GM18499 (cell line): ENCODE results near the gene SLC46A3.
"Not testable (repeated sequence)": the region's sequence is repeated elsewhere in the genome, so short reads cannot be mapped to it uniquely, and the experiment has no call there.

Source experiments
- ATAC-seq: cut with Tn5 transposase; IDR thresholded peaks from one replicate; pipeline ENCODE4 v1.9.1; 2021; ENCODE audit warnings: moderate number of reproducible peaks; ENCODE audit not compliant: insufficient read depth, unreplicated experiment

SLC46A3 gene

DNA sequence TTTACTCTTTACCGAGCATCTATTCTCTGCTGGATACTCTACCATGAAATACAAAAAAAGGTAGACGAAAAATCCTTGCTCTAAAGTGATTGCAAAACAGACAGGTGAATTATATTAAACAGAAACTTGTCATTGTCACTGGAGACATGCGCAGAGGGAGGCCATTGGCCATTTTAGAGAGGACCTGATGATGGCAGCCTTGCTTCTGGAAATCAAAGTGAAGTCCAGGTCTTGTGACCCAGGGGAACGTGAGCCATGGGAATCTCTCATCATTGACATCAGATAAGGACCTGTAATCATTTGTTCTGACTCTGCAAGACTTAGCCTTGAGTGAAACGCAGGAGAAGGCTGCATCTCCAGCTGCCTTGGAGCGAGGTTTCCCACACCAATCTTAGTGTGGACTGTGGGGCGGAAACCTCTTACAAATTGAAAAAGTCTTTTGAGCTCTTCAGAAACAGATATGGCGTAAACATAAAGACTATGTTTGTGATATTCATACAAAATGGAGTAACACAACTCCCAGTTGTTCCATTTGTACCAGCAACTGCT, 16.8 kb upstream of the SLC46A3 start:
- ATAC-seq, result no peak

DNA sequence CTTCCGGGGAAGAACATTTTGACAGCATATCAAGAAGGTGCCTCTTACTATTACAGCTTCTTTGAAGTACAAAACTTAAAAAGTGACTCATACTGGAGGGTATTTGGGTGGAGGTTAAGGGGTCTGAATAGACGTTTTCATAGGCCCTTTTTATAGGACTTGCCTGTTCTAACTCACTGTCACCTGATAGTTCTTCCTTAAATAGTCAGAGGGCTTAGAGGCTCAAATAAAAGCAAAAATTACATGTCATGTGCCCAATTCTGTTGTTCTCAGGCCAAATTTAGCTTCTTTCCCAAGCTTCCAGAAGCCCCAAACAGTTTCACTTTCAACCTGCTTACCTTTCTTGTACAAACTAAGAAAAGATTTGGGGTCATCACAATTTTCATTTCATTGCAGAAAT, 16.1 kb upstream of the SLC46A3 start:
- ATAC-seq, result no peak

DNA sequence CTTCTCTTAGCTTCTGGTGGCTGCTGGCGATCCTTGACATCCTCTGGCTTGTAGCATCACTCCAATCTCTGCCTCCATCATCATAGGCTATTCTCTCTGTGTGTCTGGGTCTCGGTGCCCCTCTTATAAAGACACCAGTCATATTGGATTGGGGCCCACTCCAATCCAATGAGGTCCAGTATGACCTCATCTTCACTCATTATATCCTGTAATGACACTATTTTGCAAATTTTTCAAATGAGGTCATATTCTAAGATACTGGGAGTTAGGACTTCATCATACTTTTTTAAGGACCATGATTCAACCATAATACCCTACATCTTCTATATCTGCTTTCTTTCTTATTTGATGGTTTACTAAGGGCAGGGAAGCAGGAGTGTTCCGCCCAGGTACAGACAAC, 12.0 kb upstream of the SLC46A3 start:
- ATAC-seq, result no peak

DNA sequence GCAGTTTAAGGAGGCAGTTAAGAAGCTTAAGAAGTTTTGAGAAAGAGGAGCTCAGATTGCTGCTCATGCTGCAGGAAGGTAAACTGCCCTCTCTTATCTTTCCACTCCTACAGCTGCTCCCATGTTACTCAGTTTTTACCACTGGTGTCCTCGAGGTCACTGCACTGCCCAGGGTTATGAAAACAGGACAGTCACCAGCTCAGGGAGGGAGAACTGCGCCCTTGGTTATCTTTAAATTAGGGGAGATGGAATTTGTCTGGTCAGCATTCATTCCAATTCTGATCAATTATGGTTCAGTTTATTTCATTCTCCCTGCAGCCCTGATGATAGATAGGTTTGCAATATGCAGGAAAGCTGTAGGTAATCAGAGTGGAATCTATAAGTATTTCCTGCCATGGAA, 10.8 kb upstream of the SLC46A3 start:
- no peak for ATAC-seq

DNA sequence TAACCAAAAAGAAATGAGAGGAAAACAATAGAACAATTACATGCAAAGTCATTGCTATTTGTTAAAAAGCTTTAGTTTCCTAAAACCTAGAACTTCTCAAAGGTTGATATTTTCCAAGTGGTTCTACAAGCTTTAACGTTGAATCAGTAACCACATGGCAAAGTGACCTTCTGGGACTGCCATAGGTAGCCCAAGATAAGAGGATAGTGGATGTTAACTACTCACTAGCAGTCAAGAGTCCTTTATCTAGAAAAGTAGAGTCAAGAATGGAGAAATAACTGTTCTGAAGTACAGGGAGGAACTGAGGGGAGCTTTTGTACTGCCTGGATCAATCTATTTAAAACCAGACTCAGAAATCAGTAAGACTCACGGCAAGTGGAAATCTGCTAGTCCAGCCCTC, 9.9 kb upstream of the SLC46A3 start:
- no peak for ATAC-seq

DNA sequence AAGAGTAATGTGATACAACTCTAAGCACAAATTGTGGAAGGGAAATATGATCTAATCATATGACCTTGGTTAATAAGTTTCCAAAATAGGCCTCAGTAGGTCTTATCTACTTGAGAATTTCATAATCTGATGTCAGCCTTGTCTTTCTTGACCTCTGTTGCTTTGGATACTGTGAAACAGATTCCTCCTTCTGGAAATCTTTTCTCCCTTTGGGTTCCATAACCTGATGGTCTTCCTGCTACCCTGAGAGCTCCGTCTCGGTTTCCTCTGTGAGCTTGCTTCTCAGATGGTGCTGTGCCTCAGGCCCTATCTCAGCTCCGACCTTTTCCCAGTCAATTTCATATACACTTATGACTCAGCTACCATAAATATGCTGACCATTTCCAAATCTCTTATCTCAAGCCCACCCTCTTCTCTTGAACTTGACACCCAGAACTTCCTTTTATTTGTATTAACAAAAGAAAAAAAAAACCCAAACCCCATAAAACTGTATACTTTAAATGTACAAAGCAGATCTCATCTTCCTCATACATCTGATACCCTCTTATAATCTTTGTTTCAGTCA, 6.4 kb upstream of the SLC46A3 start:
- ATAC-seq, result no peak

DNA sequence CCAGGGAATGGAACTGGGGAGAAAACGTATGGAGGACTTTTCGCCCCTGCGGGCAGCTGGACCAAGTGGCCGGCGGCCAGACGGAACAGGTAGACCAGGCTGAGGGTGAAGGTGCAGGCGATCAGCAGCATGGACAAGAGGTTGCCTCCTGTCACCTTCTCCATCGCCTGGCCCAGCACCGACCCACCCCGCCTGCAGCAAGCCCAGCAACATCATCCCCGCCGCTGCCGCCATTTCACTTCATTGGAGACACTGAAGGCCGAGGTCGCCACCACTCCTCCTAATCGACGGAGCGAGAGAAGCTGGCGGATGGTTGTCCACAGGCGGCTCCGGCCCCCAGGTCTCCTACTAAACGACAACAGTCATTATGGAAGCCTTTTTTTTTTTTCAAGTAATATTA, 5.0 kb upstream of the SLC46A3 start:
- ATAC-seq, result no peak

DNA sequence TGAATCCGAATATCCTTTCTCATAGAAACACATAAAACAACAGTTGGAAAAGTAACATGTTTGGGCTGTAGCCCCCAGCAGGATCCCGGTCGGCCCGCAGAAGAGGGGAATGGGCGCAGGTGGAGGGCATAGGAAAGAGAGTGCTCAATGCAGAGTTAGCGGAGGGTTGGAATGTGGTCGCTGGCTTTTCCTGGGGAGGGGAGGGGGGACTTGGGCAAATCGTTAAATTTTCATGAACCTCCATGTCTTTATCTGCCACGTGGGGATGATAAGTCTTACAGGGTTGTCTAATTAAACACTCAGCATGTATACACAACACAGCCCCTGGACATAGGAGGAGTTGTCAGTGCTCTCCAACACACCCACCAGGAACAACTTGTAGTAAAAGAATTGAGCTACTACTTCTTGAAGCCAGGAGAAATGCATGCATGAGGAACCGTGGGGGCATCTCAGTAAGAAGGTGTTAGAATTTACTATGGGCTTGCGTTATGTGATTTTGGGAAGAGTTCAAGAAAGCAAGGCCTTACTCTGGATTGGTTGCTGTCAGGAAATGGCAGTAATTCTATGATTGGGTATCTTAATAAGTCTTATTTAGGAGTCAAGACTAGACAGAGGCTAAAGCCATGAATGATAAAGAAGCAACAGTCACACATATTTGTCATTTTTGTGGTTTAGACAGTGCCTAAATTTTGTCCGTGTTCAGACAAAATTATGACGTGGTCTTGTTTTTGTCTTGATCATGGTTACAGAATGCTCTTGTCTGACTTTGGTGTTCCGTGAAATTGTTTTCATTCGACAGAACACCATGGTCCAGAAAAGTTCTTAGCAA, 671 bp upstream of the SLC46A3 start:
- no peak for ATAC-seq

DNA sequence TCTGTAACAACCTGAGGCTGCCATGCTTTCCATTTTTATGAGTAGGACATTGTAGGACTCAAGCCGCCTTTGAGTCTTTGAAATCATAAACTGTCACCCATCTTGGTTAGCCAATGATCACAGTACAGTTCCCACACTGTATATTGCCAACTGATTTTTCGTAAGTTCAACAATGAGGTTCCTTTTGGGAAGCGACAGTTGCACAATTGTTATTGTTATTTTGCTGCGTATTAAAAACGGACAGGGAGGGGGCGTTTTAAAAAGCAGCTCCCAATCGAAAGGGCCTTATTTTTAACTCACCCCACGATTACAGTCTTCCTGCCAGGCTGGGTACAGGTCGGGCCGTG, 601 bp downstream of the SLC46A3 start:
- ATAC-seq, result no peak

DNA sequence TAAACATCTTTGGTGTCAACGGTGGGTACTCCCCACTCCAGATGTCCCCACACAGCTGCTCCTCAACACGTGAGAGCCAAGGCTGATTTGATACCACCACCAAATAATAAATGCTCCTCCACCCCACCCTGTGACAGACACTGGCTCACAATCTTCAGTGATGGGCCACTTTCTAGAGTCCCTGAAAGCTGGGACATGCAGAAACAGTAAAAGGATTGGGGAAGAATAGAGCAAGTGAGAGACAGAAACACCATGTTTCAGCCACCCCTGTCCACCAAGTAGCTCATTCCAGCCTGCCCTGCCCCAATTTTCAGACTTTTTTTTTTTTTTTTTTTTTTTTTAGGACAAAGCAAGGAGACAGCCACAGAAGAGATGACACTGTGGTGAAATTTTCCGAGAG, 1.6 kb downstream of the SLC46A3 start:
- no peak for ATAC-seq

DNA sequence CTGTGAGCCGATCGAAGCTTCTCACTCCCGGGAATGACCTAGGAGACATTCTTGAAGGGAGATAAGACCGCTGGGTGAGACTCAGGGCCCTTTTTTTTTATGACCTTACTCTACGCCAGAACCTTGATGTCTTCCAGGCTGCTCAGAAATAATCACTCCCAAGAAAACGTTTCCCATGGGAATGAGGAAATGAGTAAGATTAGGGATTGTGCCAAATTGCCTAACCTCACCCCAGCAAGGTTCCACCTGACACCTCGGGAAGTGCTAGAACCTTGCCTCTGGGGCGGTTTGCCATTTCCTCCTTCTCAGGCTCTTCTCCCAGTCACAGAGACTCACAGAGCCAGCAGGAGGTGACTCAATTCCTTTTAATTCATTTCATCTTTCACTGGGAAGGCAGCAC, 2.3 kb downstream of the SLC46A3 start:
- ATAC-seq, result no peak

DNA sequence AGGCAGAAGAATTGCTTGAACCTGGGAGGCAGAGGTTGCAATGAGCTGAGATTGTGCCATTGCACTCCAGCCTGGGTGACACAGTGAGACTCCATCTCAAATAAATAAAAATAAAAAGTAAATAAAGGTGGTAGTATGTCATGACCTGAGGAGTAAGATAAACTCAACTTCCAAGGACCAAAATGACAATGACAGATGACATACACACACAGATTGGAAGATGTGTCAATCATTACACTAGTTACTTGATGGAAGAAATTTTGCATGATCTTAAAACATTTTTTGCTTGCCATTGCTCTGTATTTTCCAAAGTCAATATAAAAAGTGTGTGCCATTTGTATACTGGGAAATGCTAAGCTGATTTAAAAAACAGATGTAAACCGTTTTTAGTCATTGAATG, 4.1 kb downstream of the SLC46A3 start:
- no peak for ATAC-seq

DNA sequence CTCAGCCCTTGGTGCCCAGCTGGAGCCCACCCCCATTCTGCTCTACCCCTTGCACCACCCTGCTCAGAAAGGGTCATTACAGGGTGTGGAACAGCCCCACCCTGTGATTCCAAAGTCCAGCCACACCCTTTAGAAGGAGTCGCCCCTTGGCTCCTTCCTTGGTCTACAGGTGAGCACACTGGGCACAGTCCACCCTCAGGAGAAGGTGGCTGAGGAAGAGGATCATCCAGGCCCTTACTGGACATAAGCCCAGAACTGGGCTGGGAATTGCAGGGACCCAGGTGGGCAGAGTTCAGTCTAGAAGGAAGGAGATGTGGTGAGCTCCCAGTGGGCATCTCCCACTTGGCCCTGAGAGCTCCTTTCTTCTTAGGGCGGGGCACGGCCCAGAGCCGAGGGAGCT, 8.6 kb downstream of the SLC46A3 start:
- ATAC-seq, result no peak

DNA sequence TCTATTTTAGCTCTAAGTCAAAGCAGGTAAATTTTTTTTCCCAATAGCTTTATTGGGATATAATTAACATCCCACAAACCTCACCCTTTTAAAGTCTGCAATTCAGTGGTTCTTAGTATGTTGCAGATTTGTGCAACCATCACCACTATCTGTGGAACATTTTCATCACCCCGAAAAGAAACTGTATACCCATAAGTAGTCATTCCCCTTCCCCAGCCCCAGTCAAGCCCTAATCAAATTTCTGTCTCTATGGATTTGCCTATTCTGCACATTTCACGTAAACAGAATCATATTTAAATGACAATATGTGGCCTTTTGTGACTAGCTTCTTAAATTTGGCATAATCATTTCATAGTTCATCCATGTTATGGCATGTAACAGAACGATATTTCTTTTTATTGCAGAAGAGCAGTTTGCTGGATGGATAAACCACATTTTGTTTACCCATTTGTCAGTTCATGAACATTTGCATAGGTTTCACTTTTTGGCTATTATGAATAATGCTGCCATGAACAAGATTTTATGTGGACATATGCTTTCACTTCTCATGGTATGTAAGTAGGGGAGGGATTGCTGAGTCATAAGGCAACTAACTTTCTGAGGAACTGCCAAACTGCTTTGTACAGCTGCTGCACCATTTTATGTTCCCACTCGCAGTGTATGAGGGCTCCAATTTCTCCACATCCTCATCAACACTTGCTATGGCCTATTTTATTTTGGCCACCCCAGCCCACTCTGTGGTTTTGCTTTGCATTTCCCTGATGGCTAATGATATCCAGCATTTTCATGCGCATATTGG, 10.9 kb downstream of the SLC46A3 start:
- ATAC-seq, result peak; percentile 95

DNA sequence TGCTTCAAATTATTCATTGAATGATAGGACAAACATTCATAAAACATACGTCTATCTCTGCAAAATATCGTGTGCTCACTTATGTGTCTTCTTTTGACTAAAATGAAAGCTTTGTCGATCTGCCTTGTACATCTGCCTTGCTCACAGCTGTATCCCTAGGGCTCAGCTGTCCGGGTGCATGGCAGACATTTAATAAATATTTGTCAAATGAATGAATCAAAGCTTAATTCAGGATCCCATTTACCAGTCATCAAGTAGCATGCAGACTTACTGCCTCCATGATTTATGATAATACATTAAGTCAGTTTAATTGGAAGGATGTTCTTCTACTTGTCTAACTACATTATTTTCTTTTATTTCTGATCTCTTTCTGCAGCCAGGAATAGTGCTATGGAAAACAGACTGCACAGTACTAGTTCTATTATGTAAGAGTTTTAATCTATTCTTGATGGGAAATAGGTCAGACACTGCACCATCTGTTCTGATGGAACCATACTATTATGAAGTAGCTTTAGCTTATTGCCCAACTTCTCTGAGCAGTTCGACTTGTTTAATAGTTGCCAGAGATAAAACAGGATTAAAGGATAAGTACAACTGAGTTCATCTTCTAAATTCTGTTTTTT, 13.2 kb downstream of the SLC46A3 start:
- no peak for ATAC-seq

DNA sequence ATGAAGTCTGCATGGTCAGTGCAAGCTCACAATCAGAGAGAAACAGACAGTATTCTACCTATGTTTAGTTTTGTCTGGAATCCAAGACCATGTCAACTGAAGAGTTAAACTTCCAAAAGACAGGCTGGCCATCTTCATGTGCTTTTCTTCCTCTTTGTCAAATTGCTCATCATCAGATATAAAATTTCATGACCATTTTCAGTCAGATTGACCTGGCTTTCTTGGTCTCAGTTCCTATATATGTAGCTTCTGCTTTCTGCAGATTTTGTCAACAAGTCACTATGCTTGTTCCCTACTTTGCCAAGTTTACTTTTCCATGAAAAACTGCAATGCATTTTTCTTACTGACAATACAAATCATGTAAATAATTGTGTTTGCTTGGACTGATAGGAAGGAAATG, 13.9 kb downstream of the SLC46A3 start:
- ATAC-seq, result no peak

DNA sequence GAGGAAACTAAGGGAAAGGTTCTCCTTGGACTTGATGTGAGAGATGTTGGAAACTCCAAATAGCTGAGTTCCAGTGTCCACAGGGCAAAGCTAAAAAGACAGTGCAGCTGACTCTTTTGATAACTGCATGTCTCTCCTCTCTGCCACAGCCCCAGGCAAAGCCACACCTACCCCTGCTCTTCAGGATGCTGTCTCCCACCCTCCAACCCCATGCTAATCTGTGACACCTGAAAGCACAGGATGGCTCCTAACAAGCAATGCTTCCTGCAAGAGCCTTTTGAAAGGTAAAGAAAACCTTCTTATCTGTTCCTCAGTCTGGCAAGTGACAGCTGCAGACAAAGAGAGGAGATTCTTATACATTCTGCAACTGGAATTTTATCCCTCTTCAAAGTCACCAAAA, 14.5 kb downstream of the SLC46A3 start:
- no peak for ATAC-seq

DNA sequence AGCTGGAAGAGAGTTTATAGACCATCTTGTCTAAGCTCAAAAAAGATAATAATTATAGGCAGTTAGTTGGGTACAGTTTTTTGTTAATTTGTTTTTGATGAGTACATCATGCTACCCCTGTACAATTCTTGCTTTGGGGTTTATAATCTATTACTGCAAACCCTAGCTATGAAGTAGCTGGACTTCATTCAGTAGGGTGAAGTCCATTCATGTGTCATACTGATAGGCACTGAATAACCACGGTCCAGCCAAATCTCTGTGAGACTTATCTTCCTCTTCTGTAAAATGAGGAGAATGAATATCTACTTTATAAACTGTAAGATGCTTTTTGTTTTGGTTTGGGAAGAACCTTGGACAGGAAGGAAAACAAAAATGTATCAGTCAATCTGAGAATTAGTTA, 19.5 kb downstream of the SLC46A3 start:
- no peak for ATAC-seq

DNA sequence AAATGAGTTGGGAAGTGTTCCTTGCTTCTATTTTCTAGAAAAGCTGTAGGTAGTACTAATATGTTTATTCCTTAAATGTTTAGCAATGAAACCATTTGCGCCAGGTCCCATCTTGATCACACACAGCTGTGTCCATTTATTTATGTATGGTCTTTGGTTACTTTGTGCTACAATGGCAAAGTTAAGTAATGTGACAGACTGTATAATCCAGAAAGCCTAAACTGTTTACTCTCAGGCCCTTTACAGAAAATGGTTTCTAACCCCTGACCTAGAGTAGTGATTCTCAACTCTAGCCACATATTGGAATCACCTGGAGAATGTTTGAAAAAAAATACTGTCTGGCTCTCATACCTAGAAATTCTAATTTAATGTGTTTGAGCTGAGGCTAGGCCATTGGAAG, 21.3 kb downstream of the SLC46A3 start:
- no peak for ATAC-seq

DNA sequence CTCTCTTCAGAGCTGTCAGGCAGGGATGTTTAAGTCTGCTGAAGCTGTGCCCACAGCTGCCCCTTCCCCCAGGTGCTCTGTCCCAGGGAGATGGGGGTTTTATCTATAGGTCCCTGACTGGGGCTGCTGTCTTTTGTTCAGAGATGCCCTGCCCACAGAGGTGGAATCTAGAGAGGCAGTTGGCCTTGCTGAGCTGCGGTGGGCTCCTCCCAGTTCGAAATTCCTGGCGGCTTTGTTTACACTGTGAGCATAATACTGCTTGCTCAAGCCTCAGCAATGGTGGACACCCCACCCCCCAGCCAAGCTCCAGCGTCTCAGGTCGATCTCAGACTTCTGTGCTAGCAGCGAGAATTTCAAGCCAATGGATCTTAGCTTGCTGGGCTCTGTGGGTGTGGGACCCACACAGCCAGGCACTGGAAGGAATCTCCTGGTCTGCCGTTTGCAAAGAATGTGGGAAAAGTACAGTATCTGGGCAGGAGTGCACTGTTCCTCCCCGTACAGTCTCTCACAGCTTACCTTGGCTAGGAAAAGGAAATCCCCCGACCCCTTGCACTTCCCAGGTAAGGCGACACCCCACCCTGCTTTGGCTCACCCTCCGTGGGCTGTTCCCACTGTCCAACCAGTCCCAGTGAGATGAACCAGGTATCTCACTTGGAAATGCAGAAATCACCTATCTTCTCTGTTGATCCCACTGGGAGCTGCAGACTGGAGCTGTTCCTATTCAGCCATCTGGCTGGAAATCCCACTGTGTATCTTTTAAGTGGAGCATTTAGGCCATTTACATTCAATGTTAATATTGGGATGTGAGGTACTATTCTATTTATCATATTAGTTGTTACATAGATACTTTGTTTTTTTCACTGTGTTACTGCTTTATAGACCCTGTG, 24.9 kb downstream of the SLC46A3 start:
- ATAC-seq, result not testable (repeated sequence)
